Measurements from ENCODE around the gene TAS2R13. TPM values are rescaled to one million over a fixed set of nuclear protein-coding genes. Genes with fewer than 3 reads are reported as not detected.

The TAS2R13 gene
- 0.38 and 1.1 TPM in 2 replicates for total RNA-seq

DNA sequence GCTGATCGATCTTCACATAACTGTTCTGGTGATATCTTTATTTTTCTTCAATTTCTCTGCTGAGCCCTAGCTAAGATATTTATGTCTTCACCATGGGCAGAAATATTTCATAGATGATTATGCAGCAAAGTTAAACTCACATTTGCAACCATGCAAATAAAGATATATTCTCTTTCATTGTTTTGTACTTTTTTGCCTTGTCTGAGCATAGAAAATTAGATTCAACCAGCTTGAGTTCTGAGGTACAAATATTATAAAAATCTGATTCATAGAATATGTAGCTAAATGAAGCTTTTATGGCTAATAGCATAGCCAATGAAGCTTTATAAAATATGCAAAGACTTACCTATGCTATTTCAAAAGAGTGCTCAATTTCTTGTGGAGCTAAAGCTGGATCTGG, at the start of gene TAS2R13:
TAS2R13 (minus strand) TSS at position 101 of the 400 bp plus-strand sequence. CDS start 264 bp downstream, outside the sequence.
- FAIRE-seq: no peak
- TF ChIP-seq, protein P1, sequence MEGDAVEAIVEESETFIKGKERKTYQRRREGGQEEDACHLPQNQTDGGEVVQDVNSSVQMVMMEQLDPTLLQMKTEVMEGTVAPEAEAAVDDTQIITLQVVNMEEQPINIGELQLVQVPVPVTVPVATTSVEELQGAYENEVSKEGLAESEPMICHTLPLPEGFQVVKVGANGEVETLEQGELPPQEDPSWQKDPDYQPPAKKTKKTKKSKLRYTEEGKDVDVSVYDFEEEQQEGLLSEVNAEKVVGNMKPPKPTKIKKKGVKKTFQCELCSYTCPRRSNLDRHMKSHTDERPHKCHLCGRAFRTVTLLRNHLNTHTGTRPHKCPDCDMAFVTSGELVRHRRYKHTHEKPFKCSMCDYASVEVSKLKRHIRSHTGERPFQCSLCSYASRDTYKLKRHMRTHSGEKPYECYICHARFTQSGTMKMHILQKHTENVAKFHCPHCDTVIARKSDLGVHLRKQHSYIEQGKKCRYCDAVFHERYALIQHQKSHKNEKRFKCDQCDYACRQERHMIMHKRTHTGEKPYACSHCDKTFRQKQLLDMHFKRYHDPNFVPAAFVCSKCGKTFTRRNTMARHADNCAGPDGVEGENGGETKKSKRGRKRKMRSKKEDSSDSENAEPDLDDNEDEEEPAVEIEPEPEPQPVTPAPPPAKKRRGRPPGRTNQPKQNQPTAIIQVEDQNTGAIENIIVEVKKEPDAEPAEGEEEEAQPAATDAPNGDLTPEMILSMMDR (IDR thresholded peaks at IDR 0.05; ENCODE audit: insufficient read depth, low read length, severe bottlenecking): no peak

DNA sequence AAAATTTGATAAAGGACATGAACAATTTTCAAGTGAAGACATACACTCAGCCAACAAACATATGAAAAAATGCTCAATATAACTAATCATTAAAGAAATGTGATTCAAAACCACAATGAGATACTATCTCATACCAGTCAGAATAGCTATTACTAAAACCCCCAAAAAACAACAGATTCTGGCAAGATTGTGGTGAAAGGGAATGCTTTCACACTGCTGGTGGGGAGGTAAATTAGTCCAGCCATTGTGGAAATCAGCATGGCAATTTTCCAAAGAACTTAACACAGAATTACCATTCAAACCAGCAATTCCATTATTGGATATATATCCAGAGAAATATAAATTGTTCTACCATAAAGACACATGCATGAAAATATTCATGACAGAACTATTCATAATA, 48.4 kb upstream of the TAS2R13 start:
- no peaks in the 10 kb centered on the region for H3K27me3 ChIP-seq (ENCODE audit: control insufficient read depth, insufficient read depth, low read length)
- no peak for DNase-seq (ENCODE audit: low read depth)
- H3K36me3 ChIP-seq (ENCODE audit: control insufficient read depth, insufficient read depth, low read length): no peaks in the 10 kb centered on the region
- no peak for FAIRE-seq
- no peak overlapping the region for H3K4me3 ChIP-seq (ENCODE audit: low read depth, low read length)
- TF ChIP-seq, protein P1 (IDR thresholded peaks at IDR 0.05; ENCODE audit: insufficient read depth, low read length, severe bottlenecking): no peak

More for the DNA sequence above, at the start of gene TAS2R13:
- DNase-seq (ENCODE audit: low read depth): no peak
- no peaks in the 10 kb centered on the region for H3K36me3 ChIP-seq (ENCODE audit: control insufficient read depth, insufficient read depth, low read length)
- no peaks in the 10 kb centered on the region for H3K27me3 ChIP-seq (ENCODE audit: control insufficient read depth, insufficient read depth, low read length)
- H3K4me3 ChIP-seq (ENCODE audit: low read depth, low read length): no peak within 1 kb of the TSS

GRCh38 chr12:10956085-10956484, 46.7 kb upstream of the TAS2R13 start:
- FAIRE-seq (no peak), DNase-seq (ENCODE audit: low read depth) (no peak)
- TF ChIP-seq, protein P1 (IDR thresholded peaks at IDR 0.05; ENCODE audit: insufficient read depth, low read length, severe bottlenecking): no peak
- Histone ChIP-seq H3K4me3 (ENCODE audit: low read depth, low read length) (no peak overlapping the region), H3K27me3 (ENCODE audit: control insufficient read depth, insufficient read depth, low read length) (no peaks in the 10 kb centered on the region), H3K36me3 (ENCODE audit: control insufficient read depth, insufficient read depth, low read length) (no peaks in the 10 kb centered on the region)

- Histone ChIP-seq H3K36me3 (ENCODE audit: control insufficient read depth, insufficient read depth, low read length) (no peaks in the 10 kb centered on the region), H3K27me3 (ENCODE audit: control insufficient read depth, insufficient read depth, low read length) (no peaks in the 10 kb centered on the region), H3K4me3 (ENCODE audit: low read depth, low read length) (no peak overlapping the region)
- no peak for FAIRE-seq
- TF ChIP-seq, protein P1 (IDR thresholded peaks at IDR 0.05; ENCODE audit: insufficient read depth, low read length, severe bottlenecking): no peak
- DNase-seq (ENCODE audit: low read depth): no peak
Measured at GRCh38 chr12:10952645-10953044, 43.3 kb upstream of the TAS2R13 start.

- FAIRE-seq (no peak), DNase-seq (ENCODE audit: low read depth) (no peak)
- H3K27me3 ChIP-seq (ENCODE audit: control insufficient read depth, insufficient read depth, low read length): no peaks in the 10 kb centered on the region
- no peak overlapping the region for H3K4me3 ChIP-seq (ENCODE audit: low read depth, low read length)
- H3K36me3 ChIP-seq (ENCODE audit: control insufficient read depth, insufficient read depth, low read length): no peaks in the 10 kb centered on the region
- TF ChIP-seq, protein P1 (IDR thresholded peaks at IDR 0.05; ENCODE audit: insufficient read depth, low read length, severe bottlenecking): no peak
Measured at GRCh38 chr12:10943167-10943566, 33.8 kb upstream of the TAS2R13 start.

- TF ChIP-seq, protein P1 (IDR thresholded peaks at IDR 0.05; ENCODE audit: insufficient read depth, low read length, severe bottlenecking): no peak
- peak; percentile 97 for FAIRE-seq
- Histone ChIP-seq H3K4me3 (ENCODE audit: low read depth, low read length) (no peak overlapping the region), H3K36me3 (ENCODE audit: control insufficient read depth, insufficient read depth, low read length) (no peaks in the 10 kb centered on the region), H3K27me3 (ENCODE audit: control insufficient read depth, insufficient read depth, low read length) (no peaks in the 10 kb centered on the region)
- peak; percentile 95 for DNase-seq (ENCODE audit: low read depth)
Measured at GRCh38 chr12:10941916-10942607, 32.7 kb upstream of the TAS2R13 start.

All from bronchial epithelial cell (primary cell).